ENCODE measurements around the gene SWAP70.

- no peak for TF ChIP-seq CTCF (IDR thresholded peaks at IDR 0.05)
- no peak for TF ChIP-seq POLR2A (IDR thresholded peaks at IDR 0.05)
Observed at GRCh38 chr11:9722893-9723292, 59.0 kb downstream of the SWAP70 start.
